ENCODE data around the gene PBXIP1. TPM values are rescaled to one million over a fixed set of nuclear protein-coding genes. Genes with fewer than 3 reads are reported as not detected.
A peak's percentile ranks its signal among the peaks of the same experiment; 100 is the strongest.
"Not testable (repeated sequence)": the region's sequence is repeated elsewhere in the genome, so short reads cannot be mapped to it uniquely, and the experiment has no call there.

PBXIP1 gene
- total RNA-seq, 6 experiments from 2014 or later = 26.4 to 42.5 (median 28.1) TPM

DNA sequence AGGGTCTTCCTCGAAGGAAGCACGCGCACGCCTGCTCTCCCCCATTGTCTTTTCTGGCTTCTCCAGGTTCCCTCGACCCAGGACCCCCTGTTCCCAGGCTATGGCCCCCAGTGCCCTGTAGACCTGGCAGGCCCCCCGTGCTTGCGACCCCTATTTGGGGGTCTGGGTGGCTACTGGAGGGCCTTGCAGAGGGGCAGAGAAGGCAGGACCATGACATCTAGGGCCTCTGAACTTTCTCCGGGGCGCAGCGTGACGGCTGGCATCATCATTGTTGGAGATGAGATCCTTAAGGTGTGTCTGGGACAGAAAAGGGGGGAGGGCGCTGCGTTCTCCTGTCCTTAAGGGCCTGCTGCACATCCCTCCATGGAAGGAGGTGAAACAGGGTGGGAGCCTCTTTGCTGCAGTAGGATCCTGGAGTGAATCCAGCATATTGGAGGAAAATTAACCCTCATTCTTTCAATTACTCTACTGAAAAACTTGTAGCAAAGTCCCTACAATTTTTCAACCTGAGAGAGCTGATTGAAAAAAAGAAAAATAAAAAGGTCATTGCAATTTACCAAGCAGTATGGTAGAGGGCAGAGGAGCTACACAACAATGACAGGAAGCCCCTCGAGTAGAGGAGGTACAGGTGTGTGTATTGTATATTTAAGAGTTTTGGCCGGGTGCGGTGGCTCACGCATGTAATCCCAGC, 28.0 kb upstream of the PBXIP1 start:
- no peak for DNase-seq
- Mint-ChIP-seq H3K4me3 (no peak overlapping the region), H3K27ac (no peak overlapping the region), H3K27me3 (ENCODE audit: insufficient read depth) (no peaks in the 10 kb centered on the region), H3K9me3 (no peaks in the 10 kb centered on the region), H3K36me3 (ENCODE audit: low read depth) (peaks cover 8% of the 10 kb centered on the region; the same call in 1 of the 2 replicates), H3K4me1 (ENCODE audit: low read depth) (peaks cover 12% of the 10 kb centered on the region)
- TF ChIP-seq CTCF (IDR thresholded peaks at IDR 0.05) = no peak

- no peak for TF ChIP-seq CTCF (IDR thresholded peaks at IDR 0.05)
- H3K27me3 Mint-ChIP-seq (ENCODE audit: insufficient read depth) = no peaks in the 10 kb centered on the region
Measured at GRCh38 chr1:154982897-154983648, 27.2 kb upstream of the PBXIP1 start, which contains the start of gene FLAD1. TSS of gene FLAD1 (plus strand) at chr1:154983344. CDS start at chr1:154983695, 351 bp downstream.

DNA sequence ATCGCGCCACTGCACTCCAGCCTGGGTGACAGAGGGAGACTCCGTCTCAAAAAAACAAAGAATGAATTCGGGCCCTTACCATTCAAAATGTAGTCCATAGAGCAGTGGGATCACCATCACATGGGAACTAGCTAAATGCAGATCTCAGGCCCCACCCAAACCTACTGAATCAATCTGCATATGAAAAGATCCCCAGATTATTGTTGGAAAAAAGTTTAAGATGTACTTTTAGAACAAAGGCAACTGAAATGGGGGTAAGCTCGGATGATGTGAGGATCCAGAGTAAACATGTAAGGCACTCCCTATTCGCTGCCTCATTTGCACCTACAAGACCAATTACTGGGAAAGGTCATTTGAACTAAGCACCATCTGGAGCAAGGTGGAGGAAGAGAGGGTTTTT, 26.4 kb upstream of the PBXIP1 start:
- Mint-ChIP-seq H3K9me3 (no peaks in the 10 kb centered on the region), H3K27ac (no peak overlapping the region), H3K4me1 (ENCODE audit: low read depth) (peaks cover 12% of the 10 kb centered on the region), H3K36me3 (ENCODE audit: low read depth) (peaks cover 8% of the 10 kb centered on the region; the same call in 1 of the 2 replicates), H3K27me3 (ENCODE audit: insufficient read depth) (no peaks in the 10 kb centered on the region), H3K4me3 (no peak overlapping the region)
- TF ChIP-seq CTCF (IDR thresholded peaks at IDR 0.05) = no peak
- DNase-seq = no peak

More at GRCh38 chr1:154982897-154983648, 27.2 kb upstream of the PBXIP1 start, which contains the start of gene FLAD1:
- Mint-ChIP-seq H3K9me3 (no peaks in the 10 kb centered on the region), H3K4me1 (ENCODE audit: low read depth) (peaks cover 12% of the 10 kb centered on the region), H3K36me3 (ENCODE audit: low read depth) (peaks cover 8% of the 10 kb centered on the region; the same call in 1 of the 2 replicates), H3K27ac (no peak within 1 kb of the TSS), H3K4me3 (no peak within 1 kb of the TSS)
- DNase-seq = peak; percentile 100

GRCh38 chr1:154978360-154978759, 22.5 kb upstream of the PBXIP1 start:
- H3K4me3 Mint-ChIP-seq = no peak overlapping the region
- peaks cover 6% of the 10 kb centered on the region for H3K4me1 Mint-ChIP-seq (ENCODE audit: low read depth)
- H3K27me3 Mint-ChIP-seq (ENCODE audit: insufficient read depth) = no peaks in the 10 kb centered on the region
- H3K27ac Mint-ChIP-seq = no peak overlapping the region; the same call in 1 of the 2 replicates
- no peak for TF ChIP-seq CTCF (IDR thresholded peaks at IDR 0.05)
- DNase-seq = no peak
- no peaks in the 10 kb centered on the region for H3K9me3 Mint-ChIP-seq
- peaks cover 8% of the 10 kb centered on the region; the same call in 1 of the 2 replicates for H3K36me3 Mint-ChIP-seq (ENCODE audit: low read depth)

GRCh38 chr1:154977762-154978161, 21.9 kb upstream of the PBXIP1 start:
- not testable (repeated sequence) for H3K27me3 Mint-ChIP-seq (ENCODE audit: insufficient read depth); DNase-seq; H3K4me3 Mint-ChIP-seq; H3K36me3 Mint-ChIP-seq (ENCODE audit: low read depth); H3K27ac Mint-ChIP-seq; H3K4me1 Mint-ChIP-seq (ENCODE audit: low read depth); H3K9me3 Mint-ChIP-seq
